Ovary (tissue), 3 donors: ENCODE data around the gene STIMATE.

ENCODE experiments used
- CTCF ChIP-seq, 3 donors: fragments of 450-650 bp in 2 of 3; fragments of 200-600 bp in 1 of 3; IDR thresholded peaks; one replicate each; pipeline versions ENCODE4 v1.5.1 to v1.8.0; 2016 to 2022; ENCODE audit warnings: antibody characterized with exemption in 3 of 3, mild to moderate bottlenecking in 1 of 3
- EP300 ChIP-seq: sonication (generic); formaldehyde crosslinking; IDR thresholded peaks from one replicate; pipeline ENCODE4 v1.6.1; 2017; ENCODE audit warnings: antibody characterized with exemption
- donor health status: DM: no; HTN: no; CAD: no.

GRCh38 chr3:52801839-52802238 is 95.5 kb downstream of the STIMATE start:
- no peak for TF ChIP-seq CTCF (IDR thresholded peaks at IDR 0.05)
- TF ChIP-seq EP300: no peak
